GM13977 (cell line): ENCODE measurements around the gene EIF5AL1.
"Not testable (repeated sequence)": the region's sequence is repeated elsewhere in the genome, so short reads cannot be mapped to it uniquely, and the experiment has no call there.

Experiments
- DNase-seq: peaks from one replicate; pipeline ENCODE4 v3.0.0; 2012; ENCODE audit warnings: low spot score
- in situ Hi-C: fragments of 300-500 bp; cut with MboI; formaldehyde crosslinking; loops from one replicate; pipeline ENCODE4 v1.12.0; 2022; ENCODE audit warnings: low sequenced_read_pairs, low pct_unique_long_range_greater_than_20kb, mixed read lengths, inconsistent platforms; ENCODE audit not compliant: unreplicated experiment
- TF ChIP-seq, protein P1 (sequence below): IDR thresholded peaks from 2 replicates; pipeline ENCODE4 v1.5.1; 2012; ENCODE audit warnings: mild to moderate bottlenecking, control low read depth; ENCODE audit not compliant: insufficient read depth; ENCODE audit errors: extremely low read depth, missing control alignments

Gene EIF5AL1

GRCh38 chr10:79496896-79497295 lies 15.4 kb upstream of the EIF5AL1 start:
- TF ChIP-seq, protein P1, sequence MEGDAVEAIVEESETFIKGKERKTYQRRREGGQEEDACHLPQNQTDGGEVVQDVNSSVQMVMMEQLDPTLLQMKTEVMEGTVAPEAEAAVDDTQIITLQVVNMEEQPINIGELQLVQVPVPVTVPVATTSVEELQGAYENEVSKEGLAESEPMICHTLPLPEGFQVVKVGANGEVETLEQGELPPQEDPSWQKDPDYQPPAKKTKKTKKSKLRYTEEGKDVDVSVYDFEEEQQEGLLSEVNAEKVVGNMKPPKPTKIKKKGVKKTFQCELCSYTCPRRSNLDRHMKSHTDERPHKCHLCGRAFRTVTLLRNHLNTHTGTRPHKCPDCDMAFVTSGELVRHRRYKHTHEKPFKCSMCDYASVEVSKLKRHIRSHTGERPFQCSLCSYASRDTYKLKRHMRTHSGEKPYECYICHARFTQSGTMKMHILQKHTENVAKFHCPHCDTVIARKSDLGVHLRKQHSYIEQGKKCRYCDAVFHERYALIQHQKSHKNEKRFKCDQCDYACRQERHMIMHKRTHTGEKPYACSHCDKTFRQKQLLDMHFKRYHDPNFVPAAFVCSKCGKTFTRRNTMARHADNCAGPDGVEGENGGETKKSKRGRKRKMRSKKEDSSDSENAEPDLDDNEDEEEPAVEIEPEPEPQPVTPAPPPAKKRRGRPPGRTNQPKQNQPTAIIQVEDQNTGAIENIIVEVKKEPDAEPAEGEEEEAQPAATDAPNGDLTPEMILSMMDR, result no peak
- DNase-seq, result no peak
- in situ Hi-C loops, result no loop called here

- TF ChIP-seq, protein P1, result no peak
- no peak for DNase-seq
- in situ Hi-C loops, result no loop called here
Observed at GRCh38 chr10:79498291-79498829, 14.0 kb upstream of the EIF5AL1 start.

- TF ChIP-seq, protein P1, result peak; percentile 38
- DNase-seq, result no peak
- in situ Hi-C loops, result no loop called here
Observed at GRCh38 chr10:79502561-79503309, 9.6 kb upstream of the EIF5AL1 start.

DNA sequence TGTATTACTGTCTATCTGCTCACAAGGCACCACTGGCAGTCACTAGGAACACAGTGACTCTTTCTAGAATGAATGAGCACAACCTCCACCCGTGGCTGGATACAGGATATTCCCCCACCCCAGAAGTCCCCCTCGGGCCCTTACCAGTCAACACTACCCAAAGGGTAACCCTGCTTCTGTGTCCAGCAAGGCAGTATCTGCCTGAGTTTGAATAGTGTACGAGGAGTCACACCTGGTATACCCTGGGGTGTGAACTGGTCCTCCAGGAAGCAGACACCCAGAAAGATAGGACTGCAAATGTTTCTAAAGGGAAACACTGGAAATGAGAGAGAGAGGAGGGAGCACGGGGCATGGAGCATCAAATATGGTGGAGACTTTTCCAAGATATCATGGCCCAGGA lies 8.5 kb upstream of the EIF5AL1 start:
- DNase-seq, in situ Hi-C loops: not testable (repeated sequence)

GRCh38 chr10:79504483-79504882 lies 7.8 kb upstream of the EIF5AL1 start:
- in situ Hi-C loops, DNase-seq: not testable (repeated sequence)

GRCh38 chr10:79505328-79505727 lies 7.0 kb upstream of the EIF5AL1 start:
- DNase-seq, in situ Hi-C loops: not testable (repeated sequence)

DNA sequence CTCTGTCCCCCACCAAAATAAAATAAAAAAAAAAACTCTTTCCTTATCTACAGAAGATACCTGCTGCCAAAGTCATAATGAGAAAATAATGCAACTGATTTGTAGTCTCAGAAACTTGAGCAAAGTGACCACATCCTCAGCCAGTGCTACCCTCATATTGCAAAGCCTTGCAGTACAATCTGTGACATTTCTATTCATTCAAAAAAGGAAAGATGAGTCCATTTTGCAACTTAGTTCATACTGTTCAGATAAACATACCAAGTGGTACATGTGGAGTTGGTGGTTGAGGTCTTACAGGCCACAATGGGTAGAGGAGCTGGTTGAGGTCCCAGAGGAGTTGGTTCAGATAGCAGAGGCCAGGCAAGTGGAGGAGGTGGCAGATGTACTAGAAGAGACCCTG lies 6.5 kb upstream of the EIF5AL1 start:
- in situ Hi-C loops, result no loop called here
- no peak for DNase-seq
- TF ChIP-seq, protein P1, result no peak

GRCh38 chr10:79507440-79508167 lies 4.7 kb upstream of the EIF5AL1 start:
- no peak for DNase-seq
- in situ Hi-C loops, result no loop called here
- TF ChIP-seq, protein P1, result no peak

GRCh38 chr10:79508245-79508644 lies 4.1 kb upstream of the EIF5AL1 start:
- in situ Hi-C loops, DNase-seq: not testable (repeated sequence)

DNA sequence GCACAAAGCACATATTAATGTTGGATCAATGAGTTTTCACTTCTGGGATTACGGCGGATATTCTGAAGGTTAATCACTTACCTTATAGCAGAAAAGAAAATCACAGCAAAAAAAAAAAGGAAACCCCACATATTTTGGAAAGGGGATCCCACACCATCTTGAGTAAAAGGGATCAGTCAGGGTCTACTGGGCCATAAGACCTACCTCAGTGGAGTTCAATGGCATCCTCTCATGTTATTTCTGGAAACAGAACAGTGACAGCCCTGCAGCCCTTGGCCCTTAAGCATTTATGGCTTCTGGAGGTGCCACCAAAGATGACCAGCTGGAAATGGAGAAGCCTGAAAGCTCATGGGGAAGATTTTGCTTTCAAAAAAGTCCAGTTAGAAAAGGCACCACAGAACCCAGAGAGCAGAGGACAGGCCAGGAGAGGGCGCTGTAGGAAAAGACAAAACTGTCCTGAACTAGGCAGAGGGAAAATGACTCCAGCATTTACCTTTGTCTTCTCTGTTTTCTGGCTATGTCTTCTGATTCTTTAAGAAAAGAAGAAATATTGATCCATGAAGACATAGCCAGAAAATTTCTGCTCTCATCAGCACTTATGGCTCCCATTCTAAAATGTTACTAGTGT lies 2.9 kb upstream of the EIF5AL1 start:
- DNase-seq, in situ Hi-C loops: not testable (repeated sequence)

DNA sequence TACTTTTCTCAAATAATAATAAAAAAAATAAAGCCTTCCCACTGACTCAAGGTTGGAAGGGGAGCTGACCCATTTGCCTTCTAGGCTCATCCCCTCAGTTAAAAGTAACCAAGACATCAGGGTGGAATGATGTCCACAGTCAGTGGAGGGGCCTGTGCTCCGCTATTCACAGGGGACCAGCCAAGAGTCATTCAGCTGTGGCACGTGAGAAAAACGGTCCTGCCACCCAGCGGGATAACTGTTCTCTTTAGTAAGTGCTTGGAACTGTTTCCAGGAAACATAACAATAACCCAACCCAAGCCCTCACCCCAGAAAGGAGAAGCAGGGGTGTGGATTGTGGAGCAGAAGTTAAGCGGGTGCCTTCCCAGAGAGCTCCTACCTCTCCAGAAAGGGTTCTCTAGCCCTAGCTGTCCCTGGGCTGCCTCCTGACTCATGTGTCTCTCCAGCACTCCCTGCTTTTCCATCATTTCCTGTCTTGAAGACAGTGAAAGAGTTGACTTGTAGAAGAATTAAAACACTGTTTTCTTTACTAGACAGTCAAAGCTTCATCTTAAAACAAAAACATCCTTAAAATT lies 2.3 kb upstream of the EIF5AL1 start:
- DNase-seq, in situ Hi-C loops: not testable (repeated sequence)
